Trophoblast cell (in vitro differentiated cells and primary cell): ENCODE results near the gene GABPB2.

Source experiments
- DNase-seq, 2 donors: peaks; one replicate each; pipeline ENCODE4 v3.0.0-alpha.2; 2016
- H2AFZ ChIP-seq: 2 replicates; pipeline ENCODE4 v1.6.1; 2013; ENCODE audit warnings: low read length, moderate library complexity, mild to moderate bottlenecking; ENCODE audit not compliant: insufficient read depth, poor library complexity
- H2AK5ac ChIP-seq: 2 replicates; pipeline ENCODE4 v1.6.1; 2013; ENCODE audit warnings: mild to moderate bottlenecking, low read length
- H2BK120ac ChIP-seq: 2 replicates; pipeline ENCODE4 v1.6.1; 2013; ENCODE audit warnings: low read length, mild to moderate bottlenecking, moderate library complexity; ENCODE audit not compliant: insufficient read depth, poor library complexity
- H2BK12ac ChIP-seq: 2 replicates; pipeline ENCODE4 v1.6.1; 2013; ENCODE audit warnings: mild to moderate bottlenecking, low read length, moderate library complexity
- H2BK5ac ChIP-seq: 2 replicates; pipeline ENCODE4 v1.6.1; 2013; ENCODE audit warnings: low read length, low read depth, moderate library complexity, mild to moderate bottlenecking; ENCODE audit not compliant: poor library complexity
- H3K14ac ChIP-seq: 2 replicates; pipeline ENCODE4 v1.6.1; 2013; ENCODE audit warnings: mild to moderate bottlenecking, low read length
- H3K18ac ChIP-seq: 2 replicates; pipeline ENCODE4 v1.6.1; 2013; ENCODE audit warnings: mild to moderate bottlenecking, low read length
- H3K23ac ChIP-seq: 2 replicates; pipeline ENCODE4 v1.6.1; 2013; ENCODE audit warnings: low read length
- H3K27ac ChIP-seq: 2 replicates; pipeline ENCODE4 v1.5.1; 2013; ENCODE audit warnings: low read depth, mild to moderate bottlenecking, inconsistent platforms, low read length, moderate library complexity
- H3K27me3 ChIP-seq: 2 replicates; pipeline ENCODE4 v1.6.1; 2013; ENCODE audit warnings: inconsistent platforms, mild to moderate bottlenecking, low read length, moderate library complexity; ENCODE audit not compliant: insufficient read depth
- H3K36me3 ChIP-seq, 2 experiments: 1 replicate in 1 of 2; 2 replicates in 1 of 2; pipeline ENCODE4 v1.6.1; 2013; ENCODE audit warnings: low read length in 2 of 2, mild to moderate bottlenecking in 2 of 2, moderate library complexity in 1 of 2; ENCODE audit not compliant: insufficient read depth in 2 of 2, control insufficient read depth in 1 of 2
- H3K4ac ChIP-seq: 2 replicates; pipeline ENCODE4 v1.6.1; 2013; ENCODE audit warnings: low read depth, mild to moderate bottlenecking, low read length, moderate library complexity
- H3K4me1 ChIP-seq, 2 experiments: 1 replicate in 1 of 2; 2 replicates in 1 of 2; pipeline ENCODE4 v1.6.1; 2013; ENCODE audit warnings: low read length in 2 of 2, mild to moderate bottlenecking in 2 of 2, moderate library complexity in 1 of 2; ENCODE audit not compliant: insufficient read depth in 2 of 2, control insufficient read depth in 1 of 2
- H3K4me2 ChIP-seq: 2 replicates; pipeline ENCODE4 v1.6.1; 2013; ENCODE audit warnings: inconsistent platforms, mild to moderate bottlenecking, low read length, moderate library complexity
- H3K4me3 ChIP-seq: 2 replicates; pipeline ENCODE4 v1.5.1; 2013; ENCODE audit warnings: mild to moderate bottlenecking, low read depth, low read length, inconsistent platforms
- H3K79me1 ChIP-seq: one replicate; pipeline ENCODE4 v1.6.1; 2013; ENCODE audit warnings: low read length
- H3K79me2 ChIP-seq: 2 replicates; pipeline ENCODE4 v1.6.1; 2013; ENCODE audit warnings: low read length, mild to moderate bottlenecking; ENCODE audit not compliant: control insufficient read depth, insufficient read depth, poor library complexity
- H3K9ac ChIP-seq: 2 replicates; pipeline ENCODE4 v1.6.1; 2013; ENCODE audit warnings: mild to moderate bottlenecking, low read length
- H3K9me3 ChIP-seq: 2 replicates; pipeline ENCODE4 v1.6.1; 2013; ENCODE audit warnings: low read depth, mild to moderate bottlenecking, control low read depth, inconsistent platforms, low read length; ENCODE audit not compliant: insufficient read depth
- H4K12ac ChIP-seq: 2 replicates; pipeline ENCODE4 v1.6.1; 2013; ENCODE audit warnings: low read depth, mild to moderate bottlenecking, low read length, moderate library complexity
- H4K8ac ChIP-seq: 2 replicates; pipeline ENCODE4 v1.6.1; 2013; ENCODE audit warnings: low read depth, mild to moderate bottlenecking, low read length, moderate library complexity
- H4K91ac ChIP-seq: one replicate; pipeline ENCODE4 v1.6.1; 2013; ENCODE audit warnings: low read depth, mild to moderate bottlenecking, low read length, moderate library complexity
- WGBS: extraction: QIAGEN DNeasy Blood & Tissue Kit; methylation state at CpG from one replicate; pipeline ENCODE4 v1.1.7; 2013; ENCODE audit warnings: missing lambda C conversion rate; ENCODE audit not compliant: insufficient read length, insufficient coverage; ENCODE audit errors: extremely low coverage; 5-methylcytosine and 5-hydroxymethylcytosine counted together

Gene GABPB2

DNA sequence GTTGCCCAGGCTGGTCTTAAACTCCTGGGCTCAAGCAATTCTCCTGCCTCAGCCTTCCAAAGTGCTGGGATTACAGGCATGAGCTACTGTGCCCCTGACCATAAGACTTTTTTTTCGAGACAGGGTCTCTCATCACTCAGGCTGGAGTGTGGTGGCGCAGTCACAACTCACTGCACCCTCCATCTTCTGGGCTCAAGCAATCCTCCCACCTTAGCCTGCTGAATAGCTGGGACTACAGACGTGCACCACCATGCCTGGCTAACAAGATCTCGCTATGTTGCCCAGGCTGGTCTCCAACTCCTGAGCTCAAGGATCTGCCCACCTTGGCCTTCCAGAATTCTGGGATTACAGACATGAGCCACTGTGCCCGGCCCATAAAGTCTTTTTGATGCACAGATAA is 21.1 kb upstream of the GABPB2 start:
- H3K36me3 ChIP-seq: peaks cover 15 to 30% of the 10 kb centered on the region in 2 experiments
- no peaks in the 10 kb centered on the region for H3K27me3 ChIP-seq
- H2BK5ac ChIP-seq: no peak overlapping the region
- H2AK5ac ChIP-seq: no peak overlapping the region
- no peak overlapping the region for H3K4ac ChIP-seq
- H3K27ac ChIP-seq: no peak overlapping the region
- no peak overlapping the region for H4K91ac ChIP-seq
- H3K14ac ChIP-seq: no peak overlapping the region
- no peak overlapping the region for H3K4me3 ChIP-seq
- H3K79me1 ChIP-seq: peaks cover 8% of the 10 kb centered on the region
- peaks cover 2 to 5% of the 10 kb centered on the region in 2 experiments for H3K4me1 ChIP-seq
- no peak overlapping the region for H3K18ac ChIP-seq
- no peak overlapping the region for H2BK12ac ChIP-seq
- no CpG with 5 or more reads among the region's 5 CpGs for WGBS
- H4K8ac ChIP-seq: no peak overlapping the region
- DNase-seq: no peak
- H2BK120ac ChIP-seq: no peak overlapping the region
- no peak overlapping the region for H3K23ac ChIP-seq
- H3K79me2 ChIP-seq: peaks cover 7% of the 10 kb centered on the region
- H3K9me3 ChIP-seq: no peaks in the 10 kb centered on the region
- H4K12ac ChIP-seq: no peak overlapping the region
- H3K4me2 ChIP-seq: no peak overlapping the region
- H3K9ac ChIP-seq: no peak overlapping the region
- H2AFZ ChIP-seq: no peak overlapping the region

DNA sequence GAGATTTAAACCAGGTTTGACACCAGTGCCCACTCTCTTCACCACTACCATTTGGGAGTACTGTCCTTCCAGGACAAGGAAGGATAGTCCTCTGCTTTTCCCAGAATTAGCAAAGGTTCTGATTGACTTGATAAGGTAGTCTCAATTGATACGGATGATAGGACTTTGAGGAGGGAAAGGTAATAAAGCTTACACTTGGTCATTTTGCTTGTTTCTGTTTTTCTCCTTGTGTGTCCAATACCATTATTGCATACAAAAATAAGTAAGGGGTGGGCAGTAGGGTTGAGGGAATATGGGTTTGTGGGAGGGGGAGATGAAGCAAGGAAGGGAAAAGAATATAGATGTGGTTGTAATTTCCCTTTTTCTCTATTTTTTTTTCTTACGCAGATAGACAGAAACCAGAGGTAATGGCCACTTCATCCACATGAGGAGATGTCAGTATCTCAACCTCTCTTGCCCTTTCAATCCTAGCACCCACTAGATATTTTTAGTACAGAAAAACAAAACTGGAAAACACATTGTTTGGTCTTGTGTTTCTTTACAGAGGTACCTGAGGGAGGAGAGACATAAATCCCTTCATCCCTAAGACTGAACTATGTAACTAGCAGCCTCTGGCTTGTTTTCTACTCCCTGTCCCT is 20.4 kb upstream of the GABPB2 start:
- Histone ChIP-seq H2AFZ (no peak overlapping the region), H4K91ac (no peak overlapping the region), H3K14ac (no peak overlapping the region), H3K4me2 (no peak overlapping the region), H2BK120ac (no peak overlapping the region), H3K36me3 (peaks cover 19 to 35% of the 10 kb centered on the region in 2 experiments), H3K18ac (no peak overlapping the region), H3K9ac (no peak overlapping the region), H2BK12ac (no peak overlapping the region), H3K27ac (no peak overlapping the region), H4K12ac (no peak overlapping the region), H2AK5ac (no peak overlapping the region), H4K8ac (no peak overlapping the region), H3K79me1 (peaks cover 8% of the 10 kb centered on the region), H3K23ac (no peak overlapping the region), H3K27me3 (no peaks in the 10 kb centered on the region), H3K79me2 (peaks cover 7% of the 10 kb centered on the region), H2BK5ac (no peak overlapping the region), H3K4me1 (peaks cover 2 to 5% of the 10 kb centered on the region in 2 experiments), H3K4me3 (no peak overlapping the region), H3K9me3 (no peaks in the 10 kb centered on the region), H3K4ac (no peak overlapping the region)
- no CpG with 5 or more reads among the region's 2 CpGs for WGBS
- DNase-seq: no peak

DNA sequence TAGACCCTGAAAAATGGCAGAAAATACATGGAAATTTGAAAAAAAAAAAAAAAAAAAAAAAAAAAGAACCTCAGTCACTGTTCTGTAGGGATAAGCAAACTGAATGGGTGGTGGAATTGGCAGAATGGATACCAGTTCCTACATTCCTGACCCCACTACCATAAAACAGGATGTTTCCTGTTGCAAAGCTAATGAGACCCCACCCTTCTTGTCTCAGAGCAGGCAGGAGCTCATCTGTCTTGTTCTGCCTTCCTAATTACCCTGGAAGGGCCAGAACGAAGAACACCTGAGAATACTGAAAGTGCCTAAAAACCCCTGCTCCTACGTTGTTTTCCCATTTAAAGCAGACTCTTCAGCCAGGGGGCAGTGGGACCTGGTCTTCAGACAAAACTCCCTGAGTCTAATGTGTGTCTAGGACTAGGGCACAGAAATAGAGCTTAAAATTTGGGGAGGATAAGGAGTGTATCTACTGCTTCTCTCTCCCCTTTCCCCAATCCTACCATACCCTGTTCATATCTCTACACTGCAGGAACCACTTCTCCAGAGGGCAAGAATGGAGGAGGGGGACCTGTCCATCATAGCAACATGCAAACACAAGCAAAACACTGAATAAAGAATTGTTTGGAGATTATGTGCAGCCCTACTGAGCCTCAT is 19.1 kb upstream of the GABPB2 start:
- Histone ChIP-seq H3K18ac (no peak overlapping the region), H3K27me3 (no peaks in the 10 kb centered on the region), H4K12ac (no peak overlapping the region), H3K23ac (no peak overlapping the region), H2AK5ac (no peak overlapping the region), H3K79me1 (peaks cover 8% of the 10 kb centered on the region), H3K4me3 (no peak overlapping the region), H4K8ac (no peak overlapping the region), H3K4me1 (peaks cover 4 to 12% of the 10 kb centered on the region in 2 experiments), H2AFZ (no peak overlapping the region), H3K27ac (no peak overlapping the region), H2BK5ac (no peak overlapping the region), H3K36me3 (peaks cover 26 to 49% of the 10 kb centered on the region in 2 experiments), H3K9me3 (no peaks in the 10 kb centered on the region), H3K79me2 (peaks cover 12% of the 10 kb centered on the region), H2BK12ac (no peak overlapping the region), H3K14ac (no peak overlapping the region), H4K91ac (no peak overlapping the region), H3K4ac (no peak overlapping the region), H3K4me2 (no peak overlapping the region), H2BK120ac (no peak overlapping the region), H3K9ac (no peak overlapping the region)
- no peak for DNase-seq
- no CpG with 5 or more reads among the region's 2 CpGs for WGBS

DNA sequence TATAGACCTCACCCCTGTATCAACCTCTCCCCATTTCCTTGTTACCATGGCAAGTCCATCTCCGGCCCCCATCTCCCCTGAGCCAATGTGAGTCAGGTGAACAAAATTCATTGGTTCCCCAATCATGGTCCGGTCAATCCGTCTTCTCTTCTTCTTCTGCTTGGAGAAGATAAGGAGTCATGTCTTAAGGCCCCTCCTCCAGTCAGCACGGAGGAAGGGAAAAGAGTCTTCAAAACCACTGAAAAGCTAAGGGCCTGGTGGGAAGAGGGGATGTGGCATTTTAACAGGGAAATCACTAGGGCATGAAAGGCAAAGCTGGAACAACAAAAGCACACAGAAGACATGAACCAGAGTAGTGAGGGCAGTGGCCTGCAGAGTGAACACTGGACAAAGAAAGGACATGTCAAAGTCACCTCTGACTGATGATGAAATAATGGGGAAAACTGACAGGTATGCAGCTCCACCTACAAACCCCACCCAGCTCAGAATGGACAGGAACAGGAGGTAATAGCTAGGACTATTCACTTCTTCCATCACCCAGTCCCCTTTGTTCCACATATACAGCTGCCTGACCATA is 15.5 kb upstream of the GABPB2 start:
- Histone ChIP-seq H3K4me1 (peaks cover 21 to 23% of the 10 kb centered on the region in 2 experiments), H2BK5ac (no peak overlapping the region), H4K12ac (no peak overlapping the region), H3K79me2 (peaks cover 36% of the 10 kb centered on the region), H3K36me3 (peaks cover 36 to 60% of the 10 kb centered on the region in 2 experiments), H3K79me1 (peaks cover 21% of the 10 kb centered on the region), H4K8ac (no peak overlapping the region), H3K4ac (no peak overlapping the region), H3K27me3 (no peaks in the 10 kb centered on the region), H3K4me2 (no peak overlapping the region), H2BK120ac (no peak overlapping the region), H4K91ac (no peak overlapping the region), H3K4me3 (no peak overlapping the region), H2AFZ (no peak overlapping the region), H3K27ac (no peak overlapping the region), H3K9ac (no peak overlapping the region), H3K23ac (no peak overlapping the region), H2BK12ac (no peak overlapping the region), H3K14ac (no peak overlapping the region), H3K18ac (peak overlapping the region; percentile 6), H2AK5ac (no peak overlapping the region), H3K9me3 (no peaks in the 10 kb centered on the region)
- WGBS: no CpG with 5 or more reads among the region's 4 CpGs
- no peak for DNase-seq
